GM18870 (cell line): ENCODE measurements around the gene SORL1.
A peak's percentile ranks its signal among the peaks of the same experiment; 100 is the strongest.

Experiments
- ATAC-seq: cut with Tn5 transposase; IDR thresholded peaks from one replicate; pipeline ENCODE4 v1.9.1; 2021; ENCODE audit warnings: moderate library complexity; ENCODE audit not compliant: unreplicated experiment

Gene SORL1

DNA sequence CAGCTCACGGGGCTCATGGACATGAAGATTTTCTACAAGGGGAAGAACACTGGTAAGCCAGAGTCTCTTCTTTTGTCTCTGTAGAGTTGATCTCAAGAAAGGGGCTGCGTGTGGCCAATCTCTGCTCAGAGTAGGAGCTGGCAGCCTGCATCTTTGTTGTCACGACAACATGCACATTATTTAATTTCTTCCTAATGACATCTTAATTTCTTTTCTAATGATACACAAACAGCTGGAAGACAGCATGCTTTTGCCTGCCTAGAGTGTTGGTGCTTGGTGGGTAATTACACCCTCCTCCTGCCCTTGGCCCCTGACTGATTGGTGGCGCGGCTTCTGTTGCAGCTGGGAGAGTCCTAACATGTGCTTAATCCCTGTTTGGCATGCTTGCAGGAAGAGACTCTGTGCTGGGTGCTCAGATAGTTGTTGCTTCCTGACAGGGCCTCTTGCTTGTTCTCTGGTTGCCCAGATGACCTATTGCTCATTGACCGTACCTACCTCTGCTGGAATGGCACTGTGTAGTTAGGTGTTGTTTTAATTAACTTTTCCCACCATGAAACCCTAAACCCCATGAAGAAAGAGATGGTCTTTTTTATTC is 107.6 kb downstream of the SORL1 start:
- ATAC-seq: no peak

DNA sequence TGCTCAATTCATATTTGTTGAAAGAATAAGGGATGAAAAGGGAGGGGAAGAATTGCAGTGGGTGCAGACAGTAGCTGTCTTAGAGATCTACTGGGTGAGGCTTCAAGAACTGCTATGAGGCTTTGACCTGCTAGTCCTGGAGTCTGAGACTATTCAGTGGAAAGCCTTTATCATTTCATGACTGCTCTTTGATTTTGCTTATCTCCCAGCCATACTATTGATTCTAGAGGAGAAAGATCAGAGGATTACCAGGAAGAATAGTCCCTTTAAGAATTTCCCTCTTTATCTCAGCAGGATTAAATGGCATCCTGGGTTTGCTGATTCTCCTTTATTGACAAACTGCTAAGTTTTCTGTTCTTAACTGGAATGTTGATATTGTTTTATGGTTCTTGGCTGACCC is 108.1 kb downstream of the SORL1 start:
- no peak for ATAC-seq

DNA sequence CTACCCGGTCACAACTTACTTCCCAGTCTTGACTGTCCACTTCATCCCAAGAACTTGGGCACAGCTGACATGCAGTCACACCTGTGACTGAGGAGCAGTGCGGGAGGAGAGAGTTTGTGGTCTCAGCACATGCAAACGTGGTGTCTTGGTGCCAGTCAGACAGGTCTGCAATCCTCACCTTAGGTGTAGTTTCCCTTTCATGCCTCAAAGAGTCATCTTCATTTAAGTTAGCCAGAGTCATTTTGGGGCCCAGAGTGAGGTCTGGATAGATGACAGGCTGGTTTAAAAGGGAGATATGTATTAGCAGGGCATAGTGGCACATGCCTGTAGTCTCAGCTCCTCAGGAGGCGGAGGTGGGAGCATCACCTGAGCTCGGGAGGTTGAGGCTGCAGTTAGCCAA is 109.1 kb downstream of the SORL1 start:
- no peak for ATAC-seq

DNA sequence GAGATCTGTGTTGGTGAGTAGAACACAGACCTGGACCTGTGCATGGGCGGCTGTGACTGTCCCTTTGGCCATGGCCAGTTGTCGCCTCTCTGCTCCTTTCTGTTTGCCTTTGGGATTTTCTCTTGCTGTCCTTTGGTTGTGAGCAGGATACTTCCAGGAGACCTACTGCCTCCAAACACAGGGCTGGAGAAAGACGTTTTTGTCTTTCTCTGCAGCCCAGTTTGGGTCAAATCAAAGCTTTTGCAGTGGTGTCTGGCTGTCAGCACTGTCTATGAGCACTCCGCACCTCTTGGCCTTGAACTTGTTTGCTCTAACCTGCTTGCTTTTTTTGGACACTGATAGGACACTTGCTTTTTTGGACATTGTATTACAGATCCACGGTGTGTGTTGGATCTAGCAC is 109.6 kb downstream of the SORL1 start:
- no peak for ATAC-seq

DNA sequence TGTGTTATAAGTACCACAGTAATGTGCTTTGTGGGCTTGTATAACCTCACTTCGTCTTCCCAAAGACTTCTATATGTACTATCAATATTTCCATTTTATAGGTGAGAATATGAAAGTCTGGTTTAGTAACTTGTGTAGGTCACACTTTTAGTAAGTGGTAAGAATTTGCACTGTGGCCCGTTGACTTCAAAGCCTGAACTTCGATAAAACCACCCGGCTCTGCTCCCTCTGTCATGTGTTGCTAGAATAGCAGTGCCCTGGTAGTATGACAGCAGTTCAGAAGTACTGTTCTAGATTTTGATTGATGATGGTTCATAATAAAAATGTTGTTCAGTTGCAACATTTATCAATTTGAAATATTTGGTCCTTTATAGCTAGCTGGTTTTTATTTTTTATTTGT is 110.9 kb downstream of the SORL1 start:
- no peak for ATAC-seq

DNA sequence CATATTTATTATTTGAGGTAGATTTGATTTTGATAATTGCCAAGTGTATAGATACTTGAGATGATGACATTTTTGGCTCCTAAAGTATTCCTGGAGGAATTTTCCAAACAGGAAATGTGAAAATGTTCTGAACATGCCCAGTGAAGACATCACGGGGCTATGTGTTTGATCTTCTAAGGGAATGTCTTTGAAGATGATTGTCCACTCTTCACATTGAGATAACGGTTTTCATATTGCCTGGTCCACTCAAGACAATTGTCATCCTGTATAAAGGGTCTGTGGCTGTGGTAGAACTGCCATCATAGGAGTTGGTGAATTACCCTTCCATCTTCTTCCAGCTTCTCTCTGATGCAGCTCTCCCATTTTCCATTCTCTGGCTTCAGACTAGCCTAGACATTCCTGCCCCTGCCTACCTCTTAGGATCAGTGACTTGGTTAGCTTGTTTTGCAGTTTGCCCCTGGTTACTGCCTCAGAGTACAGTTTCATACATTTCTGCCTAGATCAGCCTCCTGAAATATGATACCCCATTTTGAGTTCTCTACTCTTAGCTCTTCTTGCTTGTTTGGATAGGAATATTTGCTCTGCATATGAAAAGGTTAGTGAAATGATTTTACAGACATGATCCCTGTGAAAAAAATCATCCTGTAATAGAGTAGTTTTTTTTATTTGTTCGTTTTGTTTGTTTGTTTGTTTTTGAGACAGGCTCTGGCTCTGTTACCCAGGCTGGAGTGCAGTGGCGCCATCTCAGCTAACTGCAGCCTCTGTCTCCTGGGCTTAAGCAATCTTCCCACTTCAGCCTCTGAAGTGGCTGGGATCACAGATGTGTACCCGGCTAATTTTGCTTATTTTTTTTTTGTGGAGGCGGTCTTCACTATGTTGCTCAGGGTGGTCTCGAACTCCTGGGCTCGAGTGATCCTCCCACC is 112.0 kb downstream of the SORL1 start:
- no peak for ATAC-seq

DNA sequence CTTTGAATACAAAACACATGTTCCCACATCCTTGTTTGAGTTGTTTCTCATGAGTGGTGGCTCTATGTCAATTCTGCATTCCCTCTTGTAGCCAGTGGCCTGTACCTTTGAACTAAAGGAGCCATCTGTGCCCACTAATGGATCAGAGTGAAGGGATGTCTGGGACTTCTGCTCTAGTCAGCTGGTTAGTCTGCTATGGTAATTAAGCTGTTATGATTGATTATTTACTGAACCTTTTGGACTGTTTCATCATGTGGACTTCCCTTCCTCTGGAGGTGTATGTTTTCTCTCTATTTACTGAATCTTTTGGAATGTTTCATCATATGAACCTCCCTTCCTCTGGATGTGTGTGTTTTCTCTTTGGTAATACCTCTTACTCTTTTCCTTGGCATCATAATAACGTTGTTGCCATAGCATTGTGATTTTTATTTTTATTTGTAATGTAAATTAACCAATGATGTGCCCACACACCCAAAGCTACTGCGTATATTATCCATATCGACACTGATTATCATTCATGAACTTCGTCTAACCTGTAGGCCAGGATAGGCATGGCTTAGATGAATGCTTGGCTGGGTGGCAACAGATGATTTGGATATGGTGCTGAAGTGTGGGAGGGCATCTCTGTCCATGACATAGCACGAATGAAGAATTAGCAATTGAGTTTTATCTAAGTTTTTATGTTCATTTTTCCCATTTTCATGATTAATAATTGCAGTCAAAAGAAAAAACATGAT is 113.0 kb downstream of the SORL1 start:
- no peak for ATAC-seq

DNA sequence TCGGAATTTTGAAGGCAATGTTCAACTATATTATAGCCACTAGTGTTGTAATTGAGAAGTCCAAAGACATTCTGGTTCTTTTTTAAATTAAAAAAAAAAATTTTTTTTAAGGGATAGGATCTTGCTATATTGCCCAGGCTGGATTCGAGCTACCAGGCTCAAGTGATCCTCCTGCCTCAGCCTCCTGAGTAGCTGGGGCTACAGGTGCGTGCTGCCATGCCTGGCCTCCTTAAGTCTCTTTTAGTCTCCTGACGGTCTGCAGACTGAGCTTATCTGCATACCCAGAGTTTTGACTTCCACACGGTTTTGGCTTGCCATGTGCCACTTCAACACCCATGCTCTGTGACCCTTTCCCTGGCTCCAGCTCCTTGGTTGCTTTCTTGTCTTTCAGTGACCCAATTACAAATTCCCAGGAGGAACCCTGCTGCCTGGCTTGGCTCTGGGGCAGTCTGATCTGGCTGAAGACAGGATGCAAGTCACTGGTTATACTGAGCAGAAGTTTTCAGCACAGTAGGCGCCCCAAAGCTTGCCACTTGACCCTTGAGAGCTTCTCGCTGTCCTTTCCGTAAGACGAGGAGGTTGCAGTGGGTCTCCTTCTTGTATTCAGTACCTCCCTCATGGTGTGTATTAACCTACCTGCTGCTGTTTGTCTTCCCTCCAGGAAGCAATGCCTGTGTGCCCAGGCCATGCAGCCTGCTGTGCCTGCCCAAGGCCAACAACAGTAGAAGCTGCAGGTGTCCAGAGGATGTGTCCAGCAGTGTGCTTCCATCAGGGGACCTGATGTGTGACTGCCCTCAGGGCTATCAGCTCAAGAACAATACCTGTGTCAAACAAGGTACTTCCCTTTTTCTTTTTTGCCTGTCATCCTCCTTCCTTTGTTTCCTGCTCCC is 114.4 kb downstream of the SORL1 start:
- no peak for ATAC-seq

DNA sequence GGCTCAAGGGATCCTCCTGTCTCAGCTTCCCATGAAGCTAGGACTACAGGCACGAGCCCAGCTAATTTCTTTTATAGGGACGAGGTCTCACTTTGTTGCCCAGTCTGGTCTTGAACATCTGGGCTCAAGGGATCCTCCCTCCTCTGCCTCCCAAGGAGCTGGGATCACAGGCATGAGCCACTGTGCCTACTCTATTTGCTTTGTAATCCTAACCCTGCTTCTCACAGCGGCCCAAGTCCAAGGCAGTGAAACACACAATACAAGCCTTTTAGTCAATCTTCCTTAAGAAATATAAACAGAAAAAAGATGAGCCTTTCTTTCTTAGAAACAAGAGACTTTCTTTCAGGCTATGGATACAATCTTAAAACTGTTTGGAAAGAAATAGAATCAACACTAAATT is 115.9 kb downstream of the SORL1 start:
- no peak for ATAC-seq

DNA sequence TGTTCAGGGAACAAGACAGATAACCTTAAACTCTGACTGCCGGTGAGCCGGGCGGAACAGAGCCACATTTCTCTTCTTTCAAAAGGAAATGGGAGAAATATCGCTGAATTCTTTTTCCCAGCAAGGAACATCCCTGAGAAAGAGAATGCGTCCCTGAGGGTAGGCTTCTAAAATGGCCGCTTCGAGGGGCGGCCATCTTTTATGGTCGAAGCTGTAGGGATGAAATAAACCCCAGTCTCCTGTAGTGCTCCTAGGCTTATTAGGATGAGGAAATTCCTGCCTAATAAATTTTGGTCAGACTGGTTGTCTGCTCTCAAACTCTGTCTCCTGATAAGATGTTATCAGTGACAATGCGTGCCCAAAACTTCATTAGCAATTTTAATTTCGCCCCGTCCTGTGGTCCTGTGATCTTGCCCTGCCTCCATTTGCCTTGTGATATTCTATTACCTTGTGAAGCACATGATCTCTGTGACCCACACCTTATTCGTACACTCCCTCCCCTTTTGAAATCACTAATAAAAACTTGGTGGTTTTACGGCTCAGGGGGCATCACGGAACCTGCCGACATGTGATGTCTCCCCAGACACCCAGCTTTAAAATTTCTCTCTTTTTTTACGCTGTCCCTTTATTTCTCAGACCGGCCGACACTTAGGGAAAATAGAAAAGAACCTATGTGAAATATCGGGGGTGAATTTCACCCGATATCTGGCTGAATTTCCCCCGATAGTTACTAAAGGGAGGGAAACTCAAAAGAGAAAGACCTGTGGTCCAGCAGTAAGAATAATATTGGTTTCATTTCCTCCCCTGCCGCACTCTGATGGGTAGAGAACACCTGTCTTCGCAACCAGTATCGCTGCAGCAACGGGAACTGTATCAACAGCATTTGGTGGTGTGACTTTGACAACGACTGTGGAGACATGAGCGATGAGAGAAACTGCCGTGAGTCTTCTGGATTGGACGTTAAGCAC is 117.5 kb downstream of the SORL1 start:
- peak; percentile 96 for ATAC-seq

DNA sequence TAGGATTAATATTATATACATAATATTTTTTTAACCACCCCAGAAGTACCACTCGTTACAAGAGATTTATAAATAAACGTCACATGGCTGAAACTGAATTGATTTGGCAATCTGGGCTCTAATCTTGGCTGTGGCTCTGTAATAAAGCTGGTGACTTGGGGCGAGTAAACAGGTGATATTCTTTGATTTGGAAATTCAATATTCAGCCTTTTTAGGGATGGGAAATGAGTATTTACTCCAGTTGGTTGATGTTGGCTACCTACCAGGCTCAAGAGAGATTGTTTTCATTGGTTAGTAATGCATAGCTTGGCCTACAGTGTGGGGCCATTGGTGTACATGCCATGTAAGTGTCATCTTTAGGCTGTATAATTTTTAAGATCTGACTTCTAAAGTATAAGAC is 118.3 kb downstream of the SORL1 start:
- ATAC-seq: no peak

DNA sequence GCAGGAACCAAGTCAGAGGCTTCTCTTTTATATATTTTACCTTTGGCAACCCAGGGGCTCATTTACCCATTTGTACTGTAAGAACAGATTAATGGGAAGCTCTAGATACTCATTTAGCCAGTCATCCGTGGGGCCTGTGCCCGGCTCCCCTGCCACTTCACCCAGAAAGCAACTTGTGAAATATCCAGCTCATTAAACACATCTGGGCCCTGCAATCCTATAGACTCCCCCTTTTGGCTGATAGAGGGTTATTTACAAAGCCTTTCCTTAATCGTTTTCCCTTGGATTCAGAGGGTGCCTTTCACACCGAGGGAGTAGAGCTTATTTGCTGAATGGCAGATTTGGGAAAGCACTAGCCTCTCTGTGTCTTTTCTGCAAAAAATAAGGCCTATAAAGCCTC is 119.4 kb downstream of the SORL1 start:
- no peak for ATAC-seq

DNA sequence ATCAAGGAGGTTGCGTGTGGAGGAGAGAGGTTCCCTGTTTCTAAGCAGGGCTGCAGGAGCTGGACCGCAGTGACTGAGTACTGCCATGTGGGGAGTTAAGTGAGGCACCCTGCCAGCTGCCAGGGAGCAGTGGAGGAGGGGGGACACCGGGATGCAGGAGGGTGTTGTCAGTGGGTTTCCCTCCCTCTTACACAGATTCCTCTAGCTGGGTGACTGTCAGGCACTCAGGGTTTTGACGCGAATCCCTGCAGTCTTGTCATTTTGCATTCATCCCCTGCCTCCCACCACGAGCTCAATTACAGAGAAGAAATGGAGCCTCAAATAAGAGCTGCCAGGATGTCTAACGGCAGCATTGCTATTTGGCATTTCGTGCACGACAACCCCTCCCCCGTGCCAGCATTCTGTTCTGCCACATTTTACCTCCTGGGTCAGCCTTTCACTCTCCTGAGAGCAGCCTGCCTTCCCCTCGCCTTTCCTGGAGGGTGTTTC is 120.5 kb downstream of the SORL1 start:
- no peak for ATAC-seq

DNA sequence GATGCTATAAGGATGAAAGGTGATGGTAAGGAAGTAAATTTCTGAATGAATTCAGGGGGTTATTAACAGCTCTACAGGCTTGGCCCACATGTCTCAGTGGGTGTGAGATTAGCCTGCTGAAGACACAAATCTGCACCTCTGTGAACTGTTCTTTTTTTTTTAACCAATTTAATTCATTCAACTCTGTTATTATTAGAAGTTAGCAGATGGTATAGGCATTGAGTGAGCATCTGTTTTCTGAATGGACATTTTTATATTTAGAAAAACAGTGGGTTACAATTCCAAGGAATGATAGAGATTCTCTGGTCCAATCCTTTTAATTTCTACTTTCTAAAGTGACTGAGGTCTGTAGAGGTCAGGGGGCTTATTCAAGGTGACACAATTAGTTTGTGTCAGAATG is 122.7 kb downstream of the SORL1 start:
- ATAC-seq: no peak

DNA sequence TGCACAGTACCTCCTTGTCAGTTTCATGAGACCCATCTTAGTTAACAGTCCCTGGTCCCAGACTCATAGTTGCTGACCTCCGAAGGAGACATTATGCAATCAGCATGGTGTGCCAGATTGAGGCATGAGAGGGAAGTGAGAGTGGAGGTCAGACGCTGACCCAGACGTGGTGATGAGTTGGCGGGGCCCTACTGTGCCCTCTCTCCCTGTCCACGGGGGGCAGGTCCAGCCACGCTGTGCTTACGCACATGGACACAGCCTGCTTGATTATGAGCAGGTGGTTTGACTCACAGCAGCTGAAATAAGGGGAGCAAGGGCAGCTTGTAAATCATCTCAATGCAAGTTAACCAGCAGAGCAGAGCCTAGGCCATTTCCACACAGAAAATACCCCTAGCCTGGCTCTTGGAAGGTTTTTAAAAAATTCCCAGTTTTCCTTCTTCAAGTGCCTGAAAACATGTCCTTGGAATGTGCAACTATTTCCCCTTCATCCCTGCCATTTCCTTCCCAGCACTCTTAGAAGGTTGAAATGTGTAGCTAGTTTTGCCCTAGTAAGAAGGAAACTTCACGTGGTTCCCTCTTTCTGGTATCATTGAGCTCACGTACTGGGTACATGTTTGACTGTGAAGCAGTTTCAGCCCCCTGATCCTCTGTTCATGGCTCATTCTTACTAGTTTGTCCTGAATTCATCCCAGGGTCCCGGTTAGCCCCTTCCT is 123.3 kb downstream of the SORL1 start:
- ATAC-seq: peak; percentile 54

DNA sequence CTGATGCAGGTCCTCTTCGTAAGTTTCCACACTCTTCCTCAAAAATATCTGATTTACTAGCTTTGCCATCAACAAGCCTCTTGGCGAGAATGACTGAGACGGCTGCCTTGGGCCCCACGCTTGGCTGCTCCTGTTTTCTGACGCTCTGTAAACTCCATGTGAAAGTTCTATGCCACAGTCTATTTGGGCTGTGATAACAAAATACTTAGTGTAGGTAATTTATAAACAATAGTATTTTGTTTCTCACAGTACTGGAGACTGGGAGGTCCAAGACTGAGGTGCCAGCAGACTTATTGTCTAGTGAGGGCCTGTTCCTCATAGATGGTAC is 123.8 kb downstream of the SORL1 start:
- no peak for ATAC-seq

DNA sequence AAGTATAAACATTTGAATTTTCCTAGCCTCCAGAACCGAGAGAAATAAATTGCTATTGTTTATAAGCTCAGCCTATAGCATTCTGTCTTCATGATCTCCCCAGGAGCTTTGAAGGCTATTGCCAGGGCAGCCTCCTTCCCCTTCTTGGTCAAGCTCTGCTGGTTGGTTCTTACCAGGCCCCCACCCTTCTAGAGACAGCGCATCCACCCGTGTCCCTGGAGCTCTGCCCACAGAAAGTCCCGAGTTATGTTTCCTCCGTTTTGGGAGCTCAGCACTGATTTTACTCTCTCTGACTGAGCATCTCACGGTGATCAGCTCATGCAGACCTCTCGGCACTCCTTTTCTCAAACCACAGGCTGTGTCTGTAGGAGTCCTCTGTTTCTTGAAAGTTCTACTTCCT is 124.4 kb downstream of the SORL1 start:
- no peak for ATAC-seq

DNA sequence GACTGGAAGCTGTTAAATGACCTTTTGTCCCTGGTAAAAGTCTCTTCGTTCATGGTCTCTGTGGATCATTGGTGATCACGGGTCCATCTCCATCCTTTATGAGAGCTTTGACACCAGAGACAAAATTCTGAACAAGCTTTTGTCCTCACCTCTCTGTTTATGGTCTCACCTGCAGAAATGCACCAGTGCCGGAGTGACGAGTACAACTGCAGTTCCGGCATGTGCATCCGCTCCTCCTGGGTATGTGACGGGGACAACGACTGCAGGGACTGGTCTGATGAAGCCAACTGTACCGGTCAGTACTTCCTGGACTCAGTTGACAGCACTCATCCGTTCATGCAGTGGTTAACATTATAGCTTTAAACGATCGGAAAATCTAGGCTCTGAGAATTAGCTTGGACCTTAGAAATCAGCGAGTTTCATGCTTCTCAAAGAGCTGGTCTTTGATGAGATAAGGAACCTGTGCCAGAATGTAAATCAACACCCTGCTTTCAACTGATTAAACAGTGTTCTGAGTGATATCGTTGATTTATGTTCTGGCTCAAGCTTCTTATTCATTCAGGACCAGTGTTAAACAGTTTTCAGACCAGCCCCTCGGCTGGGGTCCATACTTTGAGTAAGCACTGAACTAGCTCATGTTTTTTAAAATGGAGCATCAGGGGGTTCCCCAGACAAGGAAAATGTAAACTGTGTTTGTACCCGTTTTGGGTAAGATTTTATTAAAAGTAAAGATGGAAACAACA is 125.2 kb downstream of the SORL1 start:
- no peak for ATAC-seq
